H1 (cell line): ENCODE measurements around the gene NINJ2.

Experiments used
- CREB1 ChIP-seq: IDR thresholded peaks from 2 replicates; pipeline ENCODE4 v1.6.1; 2012; ENCODE audit warnings: inconsistent platforms
- POLR2A ChIP-seq, 2 experiments: IDR thresholded peaks; 1 replicate in 1 of 2; 2 replicates in 1 of 2; pipeline ENCODE4 v1.6.1; 2011; ENCODE audit warnings: low read depth in 2 of 2, low read length in 2 of 2, mild to moderate bottlenecking in 2 of 2; ENCODE audit errors: control extremely low read depth in 1 of 2
- TCF12 ChIP-seq: IDR thresholded peaks from 2 replicates; pipeline ENCODE4 v1.6.1; 2011; ENCODE audit warnings: low read depth, mild to moderate bottlenecking, low read length
- TF ChIP-seq, protein P1 (sequence below): fragments of 300-600 bp; sonication (generic); IDR thresholded peaks from 2 replicates; pipeline ENCODE4 v1.7.1; 2012; ENCODE audit warnings: low read length, moderate library complexity, mild to moderate bottlenecking, inconsistent platforms; ENCODE audit not compliant: insufficient replicate concordance
- TF ChIP-seq, protein P2 (sequence below), 3 experiments: IDR thresholded peaks; 1 replicate in 2 of 3; 2 replicates in 1 of 3; pipeline versions ENCODE4 v1.5.1 to v1.6.1; 2011; ENCODE audit warnings: low read length in 3 of 3, mild to moderate bottlenecking in 3 of 3, inconsistent platforms in 2 of 3, low read depth in 1 of 3, moderate library complexity in 1 of 3; ENCODE audit not compliant: insufficient read depth in 1 of 3; ENCODE audit errors: control extremely low read depth in 1 of 3

DNA sequence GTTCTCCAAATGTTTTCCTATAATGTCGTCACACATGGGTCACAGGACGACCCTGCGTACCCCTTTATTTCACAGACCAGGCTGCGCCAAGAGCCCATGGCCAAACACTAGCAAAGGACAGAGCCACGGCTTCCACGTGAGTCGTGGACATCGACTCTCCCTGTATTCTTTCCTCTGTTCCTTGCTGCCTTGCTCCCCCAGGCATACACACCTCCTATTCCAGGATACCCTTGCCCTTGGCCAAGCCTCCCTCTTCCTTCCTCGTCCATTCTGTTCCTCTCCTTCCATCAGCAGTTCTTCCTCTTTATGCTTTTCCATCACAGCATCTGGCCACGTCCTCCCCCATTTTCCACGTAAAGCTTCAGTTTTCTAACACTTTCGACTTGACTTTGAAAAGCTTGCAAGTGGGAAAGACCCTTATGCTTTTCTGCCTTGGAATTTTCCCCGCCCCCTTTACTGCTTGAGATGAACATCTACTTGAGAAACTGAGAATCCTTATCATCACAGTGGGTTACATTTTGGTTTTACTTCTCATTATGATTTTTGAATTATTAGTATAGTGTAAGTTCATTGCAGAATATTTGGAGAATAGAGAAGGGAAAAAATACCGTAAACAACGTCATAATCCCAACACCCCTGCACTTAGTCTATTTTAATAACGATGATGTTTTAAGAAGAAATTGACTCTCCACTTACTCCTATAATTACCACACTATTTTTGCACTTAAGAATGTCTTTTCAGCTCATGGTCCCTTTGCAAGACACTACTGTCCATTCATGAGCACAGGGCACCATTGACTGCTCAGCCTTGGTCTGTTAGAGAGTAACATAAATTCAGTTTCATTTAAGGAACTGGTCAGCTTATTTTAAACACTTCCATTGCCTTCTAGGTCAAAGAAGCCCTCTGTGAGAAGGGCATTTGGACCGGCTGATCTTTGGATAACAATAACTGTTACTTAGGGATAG lies 15.8 kb upstream of the NINJ2 start:
- TF ChIP-seq, protein P1, sequence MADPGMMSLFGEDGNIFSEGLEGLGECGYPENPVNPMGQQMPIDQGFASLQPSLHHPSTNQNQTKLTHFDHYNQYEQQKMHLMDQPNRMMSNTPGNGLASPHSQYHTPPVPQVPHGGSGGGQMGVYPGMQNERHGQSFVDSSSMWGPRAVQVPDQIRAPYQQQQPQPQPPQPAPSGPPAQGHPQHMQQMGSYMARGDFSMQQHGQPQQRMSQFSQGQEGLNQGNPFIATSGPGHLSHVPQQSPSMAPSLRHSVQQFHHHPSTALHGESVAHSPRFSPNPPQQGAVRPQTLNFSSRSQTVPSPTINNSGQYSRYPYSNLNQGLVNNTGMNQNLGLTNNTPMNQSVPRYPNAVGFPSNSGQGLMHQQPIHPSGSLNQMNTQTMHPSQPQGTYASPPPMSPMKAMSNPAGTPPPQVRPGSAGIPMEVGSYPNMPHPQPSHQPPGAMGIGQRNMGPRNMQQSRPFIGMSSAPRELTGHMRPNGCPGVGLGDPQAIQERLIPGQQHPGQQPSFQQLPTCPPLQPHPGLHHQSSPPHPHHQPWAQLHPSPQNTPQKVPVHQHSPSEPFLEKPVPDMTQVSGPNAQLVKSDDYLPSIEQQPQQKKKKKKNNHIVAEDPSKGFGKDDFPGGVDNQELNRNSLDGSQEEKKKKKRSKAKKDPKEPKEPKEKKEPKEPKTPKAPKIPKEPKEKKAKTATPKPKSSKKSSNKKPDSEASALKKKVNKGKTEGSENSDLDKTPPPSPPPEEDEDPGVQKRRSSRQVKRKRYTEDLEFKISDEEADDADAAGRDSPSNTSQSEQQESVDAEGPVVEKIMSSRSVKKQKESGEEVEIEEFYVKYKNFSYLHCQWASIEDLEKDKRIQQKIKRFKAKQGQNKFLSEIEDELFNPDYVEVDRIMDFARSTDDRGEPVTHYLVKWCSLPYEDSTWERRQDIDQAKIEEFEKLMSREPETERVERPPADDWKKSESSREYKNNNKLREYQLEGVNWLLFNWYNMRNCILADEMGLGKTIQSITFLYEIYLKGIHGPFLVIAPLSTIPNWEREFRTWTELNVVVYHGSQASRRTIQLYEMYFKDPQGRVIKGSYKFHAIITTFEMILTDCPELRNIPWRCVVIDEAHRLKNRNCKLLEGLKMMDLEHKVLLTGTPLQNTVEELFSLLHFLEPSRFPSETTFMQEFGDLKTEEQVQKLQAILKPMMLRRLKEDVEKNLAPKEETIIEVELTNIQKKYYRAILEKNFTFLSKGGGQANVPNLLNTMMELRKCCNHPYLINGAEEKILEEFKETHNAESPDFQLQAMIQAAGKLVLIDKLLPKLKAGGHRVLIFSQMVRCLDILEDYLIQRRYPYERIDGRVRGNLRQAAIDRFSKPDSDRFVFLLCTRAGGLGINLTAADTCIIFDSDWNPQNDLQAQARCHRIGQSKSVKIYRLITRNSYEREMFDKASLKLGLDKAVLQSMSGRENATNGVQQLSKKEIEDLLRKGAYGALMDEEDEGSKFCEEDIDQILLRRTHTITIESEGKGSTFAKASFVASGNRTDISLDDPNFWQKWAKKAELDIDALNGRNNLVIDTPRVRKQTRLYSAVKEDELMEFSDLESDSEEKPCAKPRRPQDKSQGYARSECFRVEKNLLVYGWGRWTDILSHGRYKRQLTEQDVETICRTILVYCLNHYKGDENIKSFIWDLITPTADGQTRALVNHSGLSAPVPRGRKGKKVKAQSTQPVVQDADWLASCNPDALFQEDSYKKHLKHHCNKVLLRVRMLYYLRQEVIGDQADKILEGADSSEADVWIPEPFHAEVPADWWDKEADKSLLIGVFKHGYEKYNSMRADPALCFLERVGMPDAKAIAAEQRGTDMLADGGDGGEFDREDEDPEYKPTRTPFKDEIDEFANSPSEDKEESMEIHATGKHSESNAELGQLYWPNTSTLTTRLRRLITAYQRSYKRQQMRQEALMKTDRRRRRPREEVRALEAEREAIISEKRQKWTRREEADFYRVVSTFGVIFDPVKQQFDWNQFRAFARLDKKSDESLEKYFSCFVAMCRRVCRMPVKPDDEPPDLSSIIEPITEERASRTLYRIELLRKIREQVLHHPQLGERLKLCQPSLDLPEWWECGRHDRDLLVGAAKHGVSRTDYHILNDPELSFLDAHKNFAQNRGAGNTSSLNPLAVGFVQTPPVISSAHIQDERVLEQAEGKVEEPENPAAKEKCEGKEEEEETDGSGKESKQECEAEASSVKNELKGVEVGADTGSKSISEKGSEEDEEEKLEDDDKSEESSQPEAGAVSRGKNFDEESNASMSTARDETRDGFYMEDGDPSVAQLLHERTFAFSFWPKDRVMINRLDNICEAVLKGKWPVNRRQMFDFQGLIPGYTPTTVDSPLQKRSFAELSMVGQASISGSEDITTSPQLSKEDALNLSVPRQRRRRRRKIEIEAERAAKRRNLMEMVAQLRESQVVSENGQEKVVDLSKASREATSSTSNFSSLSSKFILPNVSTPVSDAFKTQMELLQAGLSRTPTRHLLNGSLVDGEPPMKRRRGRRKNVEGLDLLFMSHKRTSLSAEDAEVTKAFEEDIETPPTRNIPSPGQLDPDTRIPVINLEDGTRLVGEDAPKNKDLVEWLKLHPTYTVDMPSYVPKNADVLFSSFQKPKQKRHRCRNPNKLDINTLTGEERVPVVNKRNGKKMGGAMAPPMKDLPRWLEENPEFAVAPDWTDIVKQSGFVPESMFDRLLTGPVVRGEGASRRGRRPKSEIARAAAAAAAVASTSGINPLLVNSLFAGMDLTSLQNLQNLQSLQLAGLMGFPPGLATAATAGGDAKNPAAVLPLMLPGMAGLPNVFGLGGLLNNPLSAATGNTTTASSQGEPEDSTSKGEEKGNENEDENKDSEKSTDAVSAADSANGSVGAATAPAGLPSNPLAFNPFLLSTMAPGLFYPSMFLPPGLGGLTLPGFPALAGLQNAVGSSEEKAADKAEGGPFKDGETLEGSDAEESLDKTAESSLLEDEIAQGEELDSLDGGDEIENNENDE: no peak
- TF ChIP-seq, protein P2, sequence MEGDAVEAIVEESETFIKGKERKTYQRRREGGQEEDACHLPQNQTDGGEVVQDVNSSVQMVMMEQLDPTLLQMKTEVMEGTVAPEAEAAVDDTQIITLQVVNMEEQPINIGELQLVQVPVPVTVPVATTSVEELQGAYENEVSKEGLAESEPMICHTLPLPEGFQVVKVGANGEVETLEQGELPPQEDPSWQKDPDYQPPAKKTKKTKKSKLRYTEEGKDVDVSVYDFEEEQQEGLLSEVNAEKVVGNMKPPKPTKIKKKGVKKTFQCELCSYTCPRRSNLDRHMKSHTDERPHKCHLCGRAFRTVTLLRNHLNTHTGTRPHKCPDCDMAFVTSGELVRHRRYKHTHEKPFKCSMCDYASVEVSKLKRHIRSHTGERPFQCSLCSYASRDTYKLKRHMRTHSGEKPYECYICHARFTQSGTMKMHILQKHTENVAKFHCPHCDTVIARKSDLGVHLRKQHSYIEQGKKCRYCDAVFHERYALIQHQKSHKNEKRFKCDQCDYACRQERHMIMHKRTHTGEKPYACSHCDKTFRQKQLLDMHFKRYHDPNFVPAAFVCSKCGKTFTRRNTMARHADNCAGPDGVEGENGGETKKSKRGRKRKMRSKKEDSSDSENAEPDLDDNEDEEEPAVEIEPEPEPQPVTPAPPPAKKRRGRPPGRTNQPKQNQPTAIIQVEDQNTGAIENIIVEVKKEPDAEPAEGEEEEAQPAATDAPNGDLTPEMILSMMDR (IDR thresholded peaks at IDR 0.05; ENCODE audit: control extremely low read depth in 1 of 3, insufficient read depth in 1 of 3, low read depth in 1 of 3, low read length in 3 of 3): no peak
- no peak for TF ChIP-seq TCF12
- no peak for TF ChIP-seq POLR2A (IDR thresholded peaks at IDR 0.05; ENCODE audit: control extremely low read depth in 1 of 2, low read depth in 2 of 2, low read length in 2 of 2)
- TF ChIP-seq CREB1: no peak
